ENCODE results near the gene SYNPO2.
"Not testable (repeated sequence)": the region's sequence is repeated elsewhere in the genome, so short reads cannot be mapped to it uniquely, and the experiment has no call there.

SYNPO2 gene

GRCh38 chr4:119035951-119036737, 147.5 kb downstream of the SYNPO2 start:
- in situ Hi-C loops (cut with MboI; ENCODE audit: low pct_unique_long_range_greater_than_20kb, low sequenced_read_pairs): no loop called here

GRCh38 chr4:119037709-119038108, 149.1 kb downstream of the SYNPO2 start:
- in situ Hi-C loops (cut with MboI; ENCODE audit: low pct_unique_long_range_greater_than_20kb, low sequenced_read_pairs): no loop called here
- no peak for DNase-seq

More at GRCh38 chr4:119035951-119036737, 147.5 kb downstream of the SYNPO2 start:
- DNase-seq: no peak

GRCh38 chr4:119038116-119038841, 149.6 kb downstream of the SYNPO2 start:
- DNase-seq: no peak
- in situ Hi-C loops (cut with MboI; ENCODE audit: low pct_unique_long_range_greater_than_20kb, low sequenced_read_pairs): no loop called here

GRCh38 chr4:119039160-119039559, 150.5 kb downstream of the SYNPO2 start:
- DNase-seq: no peak
- in situ Hi-C loops (cut with MboI; ENCODE audit: low pct_unique_long_range_greater_than_20kb, low sequenced_read_pairs): no loop called here

- no peak for DNase-seq
- in situ Hi-C loops (cut with MboI; ENCODE audit: low pct_unique_long_range_greater_than_20kb, low sequenced_read_pairs): no loop called here
Observed at GRCh38 chr4:119039779-119040178, 151.1 kb downstream of the SYNPO2 start.

- in situ Hi-C loops (cut with MboI; ENCODE audit: low pct_unique_long_range_greater_than_20kb, low sequenced_read_pairs): no loop called here
- DNase-seq: no peak
Observed at GRCh38 chr4:119040261-119040660, 151.6 kb downstream of the SYNPO2 start.

GRCh38 chr4:119040694-119041185, 152.1 kb downstream of the SYNPO2 start:
- in situ Hi-C loops (cut with MboI; ENCODE audit: low pct_unique_long_range_greater_than_20kb, low sequenced_read_pairs): no loop called here

GRCh38 chr4:119041396-119041795, 152.7 kb downstream of the SYNPO2 start:
- in situ Hi-C loops (cut with MboI; ENCODE audit: low pct_unique_long_range_greater_than_20kb, low sequenced_read_pairs): no loop called here

More at GRCh38 chr4:119040694-119041185, 152.1 kb downstream of the SYNPO2 start:
- DNase-seq: no peak

GRCh38 chr4:119041951-119042560, 153.4 kb downstream of the SYNPO2 start:
- in situ Hi-C loops (cut with MboI; ENCODE audit: low pct_unique_long_range_greater_than_20kb, low sequenced_read_pairs): no loop called here

More at GRCh38 chr4:119041396-119041795, 152.7 kb downstream of the SYNPO2 start:
- DNase-seq: no peak

GRCh38 chr4:119046263-119046662, 157.6 kb downstream of the SYNPO2 start:
- DNase-seq: no peak
- in situ Hi-C loops (cut with MboI; ENCODE audit: low pct_unique_long_range_greater_than_20kb, low sequenced_read_pairs): no loop called here

More at GRCh38 chr4:119041951-119042560, 153.4 kb downstream of the SYNPO2 start:
- DNase-seq: peak; percentile 86

- DNase-seq; in situ Hi-C loops (cut with MboI; ENCODE audit: low pct_unique_long_range_greater_than_20kb, low sequenced_read_pairs): not testable (repeated sequence)
Observed at GRCh38 chr4:119047059-119047458, 158.4 kb downstream of the SYNPO2 start.

GRCh38 chr4:119048446-119048845, 159.8 kb downstream of the SYNPO2 start:
- DNase-seq: no peak
- in situ Hi-C loops (cut with MboI; ENCODE audit: low pct_unique_long_range_greater_than_20kb, low sequenced_read_pairs): no loop called here

GRCh38 chr4:119049342-119049741, 160.7 kb downstream of the SYNPO2 start:
- no peak for DNase-seq
- in situ Hi-C loops (cut with MboI; ENCODE audit: low pct_unique_long_range_greater_than_20kb, low sequenced_read_pairs): no loop called here

- in situ Hi-C loops (cut with MboI; ENCODE audit: low pct_unique_long_range_greater_than_20kb, low sequenced_read_pairs): no loop called here
- DNase-seq: no peak
Observed at GRCh38 chr4:119050527-119051090, 162.0 kb downstream of the SYNPO2 start.

GRCh38 chr4:119053245-119053644, 164.6 kb downstream of the SYNPO2 start:
- DNase-seq: no peak
- in situ Hi-C loops (cut with MboI; ENCODE audit: low pct_unique_long_range_greater_than_20kb, low sequenced_read_pairs): no loop called here

- in situ Hi-C loops (cut with MboI; ENCODE audit: low pct_unique_long_range_greater_than_20kb, low sequenced_read_pairs): no loop called here
- no peak for DNase-seq
Observed at GRCh38 chr4:119053997-119054396, 165.3 kb downstream of the SYNPO2 start.

- DNase-seq: no peak
- in situ Hi-C loops (cut with MboI; ENCODE audit: low pct_unique_long_range_greater_than_20kb, low sequenced_read_pairs): no loop called here
Observed at GRCh38 chr4:119057417-119057816, 168.8 kb downstream of the SYNPO2 start.

- DNase-seq: no peak
- in situ Hi-C loops (cut with MboI; ENCODE audit: low pct_unique_long_range_greater_than_20kb, low sequenced_read_pairs): no loop called here
Observed at GRCh38 chr4:119059221-119059620, 170.6 kb downstream of the SYNPO2 start.

- DNase-seq; in situ Hi-C loops (cut with MboI; ENCODE audit: low pct_unique_long_range_greater_than_20kb, low sequenced_read_pairs): not testable (repeated sequence)
Observed at GRCh38 chr4:119067125-119067524, 178.5 kb downstream of the SYNPO2 start.
